ENCODE data around the gene MR1.

The MR1 gene

GRCh38 chr1:181012203-181012745 is 21.5 kb upstream of the MR1 start (continued):
- TF ChIP-seq ZBTB26 (tag by site-specific recombination; optimal IDR thresholded peaks at IDR 0.05) (no peak), ZNF112 (tag by site-specific recombination; IDR thresholded peaks at IDR 0.05) (no peak), ZNF488 (tag by site-specific recombination; IDR thresholded peaks at IDR 0.05) (no peak), ZBTB48 (tag by site-specific recombination; IDR thresholded peaks at IDR 0.05) (no peak), TCF7L2 (IDR thresholded peaks at IDR 0.05; ENCODE audit: borderline replicate concordance, low read depth, low read length) (no peak), IKZF3 (tag by site-specific recombination; IDR thresholded peaks at IDR 0.05) (no peak), FEZF1 (tag by site-specific recombination; IDR thresholded peaks at IDR 0.05) (no peak)

DNA sequence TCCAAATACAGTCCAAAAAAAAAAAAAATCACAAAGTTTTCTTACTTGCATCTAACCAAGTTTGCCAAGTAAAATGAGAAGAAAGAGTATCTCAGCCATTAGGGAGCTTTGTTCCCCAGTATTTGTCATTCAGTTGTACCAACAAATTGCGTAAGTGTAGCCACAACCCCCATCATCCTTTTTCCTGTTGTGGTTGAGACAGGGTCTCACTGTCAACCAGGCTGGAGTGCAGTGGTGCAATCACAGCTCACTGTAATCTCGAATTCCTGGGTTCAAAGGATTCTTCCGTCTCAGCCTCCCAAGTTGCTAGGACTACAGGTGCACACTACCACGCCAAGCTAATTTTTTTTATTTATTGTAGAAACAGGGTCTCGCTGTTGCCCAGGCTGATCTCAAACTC is 20.6 kb upstream of the MR1 start:
- ChIA-PET POLR2A (no interaction called here), CTCF (interaction anchor here (0.6 to 0.8 kb wide), 4 partner anchors 15 to 1506 kb away, joined by 3 to 5 read pairs (median 3); no protein-coding TSS in a partner anchor)
- H3K36me3 ChIP-seq (ENCODE audit: control insufficient read depth in 2 of 2, insufficient read depth in 1 of 2, low read length in 2 of 2): no peaks in the 10 kb centered on the region
- no peak overlapping the region for H3K4me3 ChIP-seq (ENCODE audit: low read depth, low read length)
- H3K4me1 ChIP-seq (ENCODE audit: control insufficient read depth, insufficient read depth, low read length): no peaks in the 10 kb centered on the region
- no peaks in the 10 kb centered on the region for H3K9me3 ChIP-seq (ENCODE audit: control insufficient read depth, insufficient read depth, low read depth, low read length)
- H3K27ac ChIP-seq (ENCODE audit: extremely low read depth, low read depth, low read length): no peak overlapping the region
- TF ChIP-seq ZNF211 (tag by site-specific recombination; IDR thresholded peaks at IDR 0.05; ENCODE audit: low read depth) (no peak), ZNF600 (tag by site-specific recombination; IDR thresholded peaks at IDR 0.05) (no peak), ZNF843 (tag by site-specific recombination; IDR thresholded peaks at IDR 0.05) (no peak), ZNF24 (tag by site-specific recombination; IDR thresholded peaks at IDR 0.05) (no peak), ZNF248 (tag by site-specific recombination; IDR thresholded peaks at IDR 0.05) (no peak), ZNF585B (tag by site-specific recombination; IDR thresholded peaks at IDR 0.05) (no peak), ZNF239 (tag by site-specific recombination; IDR thresholded peaks at IDR 0.05) (no peak), ZNF768 (tag by site-specific recombination; IDR thresholded peaks at IDR 0.05) (no peak), ZNF350 (tag by site-specific recombination; IDR thresholded peaks at IDR 0.05) (no peak), ZNF292 (tag by site-specific recombination; IDR thresholded peaks at IDR 0.05; ENCODE audit: borderline replicate concordance, low read depth) (no peak), ZNF501 (tag by site-specific recombination; IDR thresholded peaks at IDR 0.05) (no peak), SP7 (tag by site-specific recombination; IDR thresholded peaks at IDR 0.05) (no peak), ZNF416 (tag by site-specific recombination; IDR thresholded peaks at IDR 0.05) (no peak), ZNF121 (tag by site-specific recombination; IDR thresholded peaks at IDR 0.05) (no peak), ZNF223 (tag by site-specific recombination; IDR thresholded peaks at IDR 0.05) (no peak)
- TF ChIP-seq, protein P1, sequence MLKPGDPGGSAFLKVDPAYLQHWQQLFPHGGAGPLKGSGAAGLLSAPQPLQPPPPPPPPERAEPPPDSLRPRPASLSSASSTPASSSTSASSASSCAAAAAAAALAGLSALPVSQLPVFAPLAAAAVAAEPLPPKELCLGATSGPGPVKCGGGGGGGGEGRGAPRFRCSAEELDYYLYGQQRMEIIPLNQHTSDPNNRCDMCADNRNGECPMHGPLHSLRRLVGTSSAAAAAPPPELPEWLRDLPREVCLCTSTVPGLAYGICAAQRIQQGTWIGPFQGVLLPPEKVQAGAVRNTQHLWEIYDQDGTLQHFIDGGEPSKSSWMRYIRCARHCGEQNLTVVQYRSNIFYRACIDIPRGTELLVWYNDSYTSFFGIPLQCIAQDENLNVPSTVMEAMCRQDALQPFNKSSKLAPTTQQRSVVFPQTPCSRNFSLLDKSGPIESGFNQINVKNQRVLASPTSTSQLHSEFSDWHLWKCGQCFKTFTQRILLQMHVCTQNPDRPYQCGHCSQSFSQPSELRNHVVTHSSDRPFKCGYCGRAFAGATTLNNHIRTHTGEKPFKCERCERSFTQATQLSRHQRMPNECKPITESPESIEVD (tag by site-specific recombination; IDR thresholded peaks at IDR 0.05): no peak
- TF ChIP-seq, protein P2, sequence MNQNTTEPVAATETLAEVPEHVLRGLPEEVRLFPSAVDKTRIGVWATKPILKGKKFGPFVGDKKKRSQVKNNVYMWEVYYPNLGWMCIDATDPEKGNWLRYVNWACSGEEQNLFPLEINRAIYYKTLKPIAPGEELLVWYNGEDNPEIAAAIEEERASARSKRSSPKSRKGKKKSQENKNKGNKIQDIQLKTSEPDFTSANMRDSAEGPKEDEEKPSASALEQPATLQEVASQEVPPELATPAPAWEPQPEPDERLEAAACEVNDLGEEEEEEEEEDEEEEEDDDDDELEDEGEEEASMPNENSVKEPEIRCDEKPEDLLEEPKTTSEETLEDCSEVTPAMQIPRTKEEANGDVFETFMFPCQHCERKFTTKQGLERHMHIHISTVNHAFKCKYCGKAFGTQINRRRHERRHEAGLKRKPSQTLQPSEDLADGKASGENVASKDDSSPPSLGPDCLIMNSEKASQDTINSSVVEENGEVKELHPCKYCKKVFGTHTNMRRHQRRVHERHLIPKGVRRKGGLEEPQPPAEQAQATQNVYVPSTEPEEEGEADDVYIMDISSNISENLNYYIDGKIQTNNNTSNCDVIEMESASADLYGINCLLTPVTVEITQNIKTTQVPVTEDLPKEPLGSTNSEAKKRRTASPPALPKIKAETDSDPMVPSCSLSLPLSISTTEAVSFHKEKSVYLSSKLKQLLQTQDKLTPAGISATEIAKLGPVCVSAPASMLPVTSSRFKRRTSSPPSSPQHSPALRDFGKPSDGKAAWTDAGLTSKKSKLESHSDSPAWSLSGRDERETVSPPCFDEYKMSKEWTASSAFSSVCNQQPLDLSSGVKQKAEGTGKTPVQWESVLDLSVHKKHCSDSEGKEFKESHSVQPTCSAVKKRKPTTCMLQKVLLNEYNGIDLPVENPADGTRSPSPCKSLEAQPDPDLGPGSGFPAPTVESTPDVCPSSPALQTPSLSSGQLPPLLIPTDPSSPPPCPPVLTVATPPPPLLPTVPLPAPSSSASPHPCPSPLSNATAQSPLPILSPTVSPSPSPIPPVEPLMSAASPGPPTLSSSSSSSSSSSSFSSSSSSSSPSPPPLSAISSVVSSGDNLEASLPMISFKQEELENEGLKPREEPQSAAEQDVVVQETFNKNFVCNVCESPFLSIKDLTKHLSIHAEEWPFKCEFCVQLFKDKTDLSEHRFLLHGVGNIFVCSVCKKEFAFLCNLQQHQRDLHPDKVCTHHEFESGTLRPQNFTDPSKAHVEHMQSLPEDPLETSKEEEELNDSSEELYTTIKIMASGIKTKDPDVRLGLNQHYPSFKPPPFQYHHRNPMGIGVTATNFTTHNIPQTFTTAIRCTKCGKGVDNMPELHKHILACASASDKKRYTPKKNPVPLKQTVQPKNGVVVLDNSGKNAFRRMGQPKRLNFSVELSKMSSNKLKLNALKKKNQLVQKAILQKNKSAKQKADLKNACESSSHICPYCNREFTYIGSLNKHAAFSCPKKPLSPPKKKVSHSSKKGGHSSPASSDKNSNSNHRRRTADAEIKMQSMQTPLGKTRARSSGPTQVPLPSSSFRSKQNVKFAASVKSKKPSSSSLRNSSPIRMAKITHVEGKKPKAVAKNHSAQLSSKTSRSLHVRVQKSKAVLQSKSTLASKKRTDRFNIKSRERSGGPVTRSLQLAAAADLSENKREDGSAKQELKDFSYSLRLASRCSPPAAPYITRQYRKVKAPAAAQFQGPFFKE (tag by site-specific recombination; IDR thresholded peaks at IDR 0.05; ENCODE audit: borderline replicate concordance): no peak
- TF ChIP-seq, protein P3, sequence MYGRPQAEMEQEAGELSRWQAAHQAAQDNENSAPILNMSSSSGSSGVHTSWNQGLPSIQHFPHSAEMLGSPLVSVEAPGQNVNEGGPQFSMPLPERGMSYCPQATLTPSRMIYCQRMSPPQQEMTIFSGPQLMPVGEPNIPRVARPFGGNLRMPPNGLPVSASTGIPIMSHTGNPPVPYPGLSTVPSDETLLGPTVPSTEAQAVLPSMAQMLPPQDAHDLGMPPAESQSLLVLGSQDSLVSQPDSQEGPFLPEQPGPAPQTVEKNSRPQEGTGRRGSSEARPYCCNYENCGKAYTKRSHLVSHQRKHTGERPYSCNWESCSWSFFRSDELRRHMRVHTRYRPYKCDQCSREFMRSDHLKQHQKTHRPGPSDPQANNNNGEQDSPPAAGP (tag by site-specific recombination; IDR thresholded peaks at IDR 0.05): no peak

Data from HEK293 (cell line).